Measurements from ENCODE around the gene GOLPH3.

GOLPH3 gene

GRCh38 chr5:32143617-32144377 lies 30.3 kb downstream of the GOLPH3 start:
- Histone ChIP-seq H3K4me3 (ENCODE audit: low read length in 2 of 2) (no peak overlapping the region), H3K27ac (ENCODE audit: low read depth in 2 of 2, low read length in 2 of 2) (no peak overlapping the region), H3K27me3 (ENCODE audit: control insufficient read depth in 2 of 2, insufficient read depth in 2 of 2, low read length in 2 of 2) (no peaks in the 10 kb centered on the region), H3K36me3 (ENCODE audit: control insufficient read depth in 2 of 2, insufficient read depth in 2 of 2, low read length in 2 of 2) (peaks cover 0 to under 1% of the 10 kb centered on the region in 2 donors), H3K9me3 (ENCODE audit: control insufficient read depth in 2 of 2, low read length in 2 of 2) (no peaks in the 10 kb centered on the region), H3K9ac (ENCODE audit: low read depth in 1 of 2, low read length in 2 of 2) (no peak overlapping the region), H3K4me1 (ENCODE audit: control insufficient read depth in 2 of 2, insufficient read depth in 2 of 2, low read length in 2 of 2) (peaks cover 8% of the 10 kb centered on the region in 2 donors)

- H3K4me3 ChIP-seq (ENCODE audit: low read length in 2 of 2) = no peak overlapping the region
- peaks cover 9 to 17% of the 10 kb centered on the region in 2 donors for H3K36me3 ChIP-seq (ENCODE audit: control insufficient read depth in 2 of 2, insufficient read depth in 2 of 2, low read length in 2 of 2)
- H3K9ac ChIP-seq (ENCODE audit: low read depth in 1 of 2, low read length in 2 of 2) = no peak overlapping the region
- no peak overlapping the region for H3K27ac ChIP-seq (ENCODE audit: low read depth in 2 of 2, low read length in 2 of 2)
- no peaks in the 10 kb centered on the region for H3K27me3 ChIP-seq (ENCODE audit: control insufficient read depth in 2 of 2, insufficient read depth in 2 of 2, low read length in 2 of 2)
- no peaks in the 10 kb centered on the region for H3K4me1 ChIP-seq (ENCODE audit: control insufficient read depth in 2 of 2, insufficient read depth in 2 of 2, low read length in 2 of 2)
- no peaks in the 10 kb centered on the region for H3K9me3 ChIP-seq (ENCODE audit: control insufficient read depth in 2 of 2, low read length in 2 of 2)
Measured at GRCh38 chr5:32138839-32139493, 35.2 kb downstream of the GOLPH3 start.

DNA sequence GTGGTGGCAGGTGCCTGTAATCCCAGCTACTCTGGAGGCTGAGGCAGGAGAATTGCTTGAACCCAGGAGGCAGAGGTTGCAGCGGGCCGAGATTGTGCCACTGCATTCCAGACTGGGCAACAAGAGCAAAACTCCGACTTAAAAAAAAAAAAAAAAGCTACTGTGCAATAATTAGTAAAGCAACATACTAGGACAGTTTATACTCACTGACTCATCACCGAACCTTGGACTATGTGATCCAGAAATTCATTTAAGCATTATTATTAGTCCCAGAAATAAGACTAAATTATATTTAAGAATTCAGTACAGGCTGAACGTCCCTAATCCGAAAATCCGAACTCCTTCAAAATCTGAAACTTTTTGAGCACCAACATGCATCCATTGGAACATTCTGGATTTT lies 37.8 kb downstream of the GOLPH3 start:
- Histone ChIP-seq H3K36me3 (ENCODE audit: control insufficient read depth in 2 of 2, insufficient read depth in 2 of 2, low read length in 2 of 2) (peaks cover 9 to 21% of the 10 kb centered on the region in 2 donors), H3K9ac (ENCODE audit: low read depth in 1 of 2, low read length in 2 of 2) (no peak overlapping the region), H3K4me1 (ENCODE audit: control insufficient read depth in 2 of 2, insufficient read depth in 2 of 2, low read length in 2 of 2) (no peaks in the 10 kb centered on the region), H3K27ac (ENCODE audit: low read depth in 2 of 2, low read length in 2 of 2) (no peak overlapping the region), H3K9me3 (ENCODE audit: control insufficient read depth in 2 of 2, low read length in 2 of 2) (no peaks in the 10 kb centered on the region), H3K27me3 (ENCODE audit: control insufficient read depth in 2 of 2, insufficient read depth in 2 of 2, low read length in 2 of 2) (no peaks in the 10 kb centered on the region), H3K4me3 (ENCODE audit: low read length in 2 of 2) (no peak overlapping the region)

- H3K9ac ChIP-seq (ENCODE audit: low read depth in 1 of 2, low read length in 2 of 2) = no peak overlapping the region
- no peaks in the 10 kb centered on the region for H3K4me1 ChIP-seq (ENCODE audit: control insufficient read depth in 2 of 2, insufficient read depth in 2 of 2, low read length in 2 of 2)
- no peaks in the 10 kb centered on the region for H3K27me3 ChIP-seq (ENCODE audit: control insufficient read depth in 2 of 2, insufficient read depth in 2 of 2, low read length in 2 of 2)
- H3K27ac ChIP-seq (ENCODE audit: low read depth in 2 of 2, low read length in 2 of 2) = no peak overlapping the region
- no peak overlapping the region for H3K4me3 ChIP-seq (ENCODE audit: low read length in 2 of 2)
- H3K36me3 ChIP-seq (ENCODE audit: control insufficient read depth in 2 of 2, insufficient read depth in 2 of 2, low read length in 2 of 2) = peaks cover 9 to 21% of the 10 kb centered on the region in 2 donors
- no peaks in the 10 kb centered on the region for H3K9me3 ChIP-seq (ENCODE audit: control insufficient read depth in 2 of 2, low read length in 2 of 2)
Measured at GRCh38 chr5:32135086-32135485, 39.0 kb downstream of the GOLPH3 start.

- H3K9me3 ChIP-seq (ENCODE audit: control insufficient read depth in 2 of 2, low read length in 2 of 2) = no peaks in the 10 kb centered on the region
- no peak overlapping the region for H3K4me3 ChIP-seq (ENCODE audit: low read length in 2 of 2)
- no peaks in the 10 kb centered on the region for H3K4me1 ChIP-seq (ENCODE audit: control insufficient read depth in 2 of 2, insufficient read depth in 2 of 2, low read length in 2 of 2)
- no peak overlapping the region for H3K9ac ChIP-seq (ENCODE audit: low read depth in 1 of 2, low read length in 2 of 2)
- peaks cover 11 to 23% of the 10 kb centered on the region in 2 donors for H3K36me3 ChIP-seq (ENCODE audit: control insufficient read depth in 2 of 2, insufficient read depth in 2 of 2, low read length in 2 of 2)
- no peak overlapping the region for H3K27ac ChIP-seq (ENCODE audit: low read depth in 2 of 2, low read length in 2 of 2)
- H3K27me3 ChIP-seq (ENCODE audit: control insufficient read depth in 2 of 2, insufficient read depth in 2 of 2, low read length in 2 of 2) = no peaks in the 10 kb centered on the region
Measured at GRCh38 chr5:32132757-32133156, 41.4 kb downstream of the GOLPH3 start.

GRCh38 chr5:32131604-32132003 lies 42.5 kb downstream of the GOLPH3 start:
- Histone ChIP-seq H3K27me3 (ENCODE audit: control insufficient read depth in 2 of 2, insufficient read depth in 2 of 2, low read length in 2 of 2) (no peaks in the 10 kb centered on the region), H3K36me3 (ENCODE audit: control insufficient read depth in 2 of 2, insufficient read depth in 2 of 2, low read length in 2 of 2) (peaks cover 13 to 28% of the 10 kb centered on the region in 2 donors), H3K27ac (ENCODE audit: low read depth in 2 of 2, low read length in 2 of 2) (no peak overlapping the region), H3K9me3 (ENCODE audit: control insufficient read depth in 2 of 2, low read length in 2 of 2) (no peaks in the 10 kb centered on the region), H3K9ac (ENCODE audit: low read depth in 1 of 2, low read length in 2 of 2) (no peak overlapping the region), H3K4me1 (ENCODE audit: control insufficient read depth in 2 of 2, insufficient read depth in 2 of 2, low read length in 2 of 2) (no peaks in the 10 kb centered on the region), H3K4me3 (ENCODE audit: low read length in 2 of 2) (no peak overlapping the region)

DNA sequence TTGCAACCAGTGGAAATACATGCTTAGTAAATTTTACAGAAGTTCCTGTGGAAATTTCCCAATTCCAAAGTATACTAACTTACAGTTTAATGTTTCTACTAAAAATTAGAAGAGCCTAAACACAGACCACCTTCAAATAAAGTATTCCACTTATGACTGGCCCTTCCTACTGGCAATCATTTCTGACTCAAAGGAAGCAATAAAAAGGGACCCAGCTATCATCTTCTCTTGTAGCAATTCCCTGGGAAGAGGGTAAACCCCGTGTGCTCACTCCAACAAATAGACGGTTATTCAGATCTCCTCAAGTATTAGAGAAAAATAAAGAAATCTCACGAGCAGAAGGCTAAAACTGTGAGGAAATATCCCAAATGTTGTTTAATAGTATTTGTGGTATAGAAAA lies 43.3 kb downstream of the GOLPH3 start:
- no peak overlapping the region for H3K27ac ChIP-seq (ENCODE audit: low read depth in 2 of 2, low read length in 2 of 2)
- no peak overlapping the region for H3K9ac ChIP-seq (ENCODE audit: low read depth in 1 of 2, low read length in 2 of 2)
- H3K4me1 ChIP-seq (ENCODE audit: control insufficient read depth in 2 of 2, insufficient read depth in 2 of 2, low read length in 2 of 2) = no peaks in the 10 kb centered on the region
- H3K9me3 ChIP-seq (ENCODE audit: control insufficient read depth in 2 of 2, low read length in 2 of 2) = no peaks in the 10 kb centered on the region
- no peaks in the 10 kb centered on the region for H3K27me3 ChIP-seq (ENCODE audit: control insufficient read depth in 2 of 2, insufficient read depth in 2 of 2, low read length in 2 of 2)
- H3K4me3 ChIP-seq (ENCODE audit: low read length in 2 of 2) = no peak overlapping the region
- peaks cover 18 to 34% of the 10 kb centered on the region in 2 donors for H3K36me3 ChIP-seq (ENCODE audit: control insufficient read depth in 2 of 2, insufficient read depth in 2 of 2, low read length in 2 of 2)

DNA sequence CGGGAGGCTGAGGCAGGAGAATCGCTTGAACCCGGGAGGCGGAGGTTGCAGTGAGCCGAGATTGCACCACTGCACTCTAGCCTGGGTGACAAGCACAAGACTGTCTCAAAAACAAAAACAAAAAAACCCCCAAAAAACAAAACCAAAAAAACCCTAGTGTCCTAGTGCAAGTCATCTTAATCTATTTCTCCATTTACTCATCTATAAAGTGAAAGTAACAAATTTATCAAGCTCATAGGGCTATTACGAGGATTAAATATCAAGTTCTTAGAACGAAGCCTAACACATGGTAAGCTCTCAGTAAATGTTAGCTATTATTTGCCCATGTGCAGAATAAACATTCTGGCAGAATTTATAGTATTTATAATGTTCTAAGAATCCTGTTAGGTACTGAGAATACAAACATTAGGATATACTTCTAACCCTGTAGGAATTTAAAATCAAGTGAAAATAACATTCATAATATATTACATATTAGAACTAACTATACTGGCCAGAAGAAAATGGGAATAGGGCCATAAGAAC lies 45.0 kb downstream of the GOLPH3 start:
- no peak overlapping the region for H3K9ac ChIP-seq (ENCODE audit: low read depth in 1 of 2, low read length in 2 of 2)
- no peaks in the 10 kb centered on the region for H3K9me3 ChIP-seq (ENCODE audit: control insufficient read depth in 2 of 2, low read length in 2 of 2)
- no peak overlapping the region for H3K4me3 ChIP-seq (ENCODE audit: low read length in 2 of 2)
- H3K27ac ChIP-seq (ENCODE audit: low read depth in 2 of 2, low read length in 2 of 2) = no peak overlapping the region
- no peaks in the 10 kb centered on the region for H3K4me1 ChIP-seq (ENCODE audit: control insufficient read depth in 2 of 2, insufficient read depth in 2 of 2, low read length in 2 of 2)
- no peaks in the 10 kb centered on the region for H3K27me3 ChIP-seq (ENCODE audit: control insufficient read depth in 2 of 2, insufficient read depth in 2 of 2, low read length in 2 of 2)
- H3K36me3 ChIP-seq (ENCODE audit: control insufficient read depth in 2 of 2, insufficient read depth in 2 of 2, low read length in 2 of 2) = peaks cover 17 to 25% of the 10 kb centered on the region in 2 donors

- Histone ChIP-seq H3K9ac (ENCODE audit: low read depth in 1 of 2, low read length in 2 of 2) (no peak overlapping the region), H3K4me1 (ENCODE audit: control insufficient read depth in 2 of 2, insufficient read depth in 2 of 2, low read length in 2 of 2) (peaks cover 0 to 2% of the 10 kb centered on the region in 2 donors), H3K4me3 (ENCODE audit: low read length in 2 of 2) (no peak overlapping the region), H3K27ac (ENCODE audit: low read depth in 2 of 2, low read length in 2 of 2) (no peak overlapping the region), H3K27me3 (ENCODE audit: control insufficient read depth in 2 of 2, insufficient read depth in 2 of 2, low read length in 2 of 2) (no peaks in the 10 kb centered on the region), H3K36me3 (ENCODE audit: control insufficient read depth in 2 of 2, insufficient read depth in 2 of 2, low read length in 2 of 2) (peaks cover 20 to 25% of the 10 kb centered on the region in 2 donors), H3K9me3 (ENCODE audit: control insufficient read depth in 2 of 2, low read length in 2 of 2) (no peaks in the 10 kb centered on the region)
Measured at GRCh38 chr5:32127711-32128110, 46.4 kb downstream of the GOLPH3 start.

DNA sequence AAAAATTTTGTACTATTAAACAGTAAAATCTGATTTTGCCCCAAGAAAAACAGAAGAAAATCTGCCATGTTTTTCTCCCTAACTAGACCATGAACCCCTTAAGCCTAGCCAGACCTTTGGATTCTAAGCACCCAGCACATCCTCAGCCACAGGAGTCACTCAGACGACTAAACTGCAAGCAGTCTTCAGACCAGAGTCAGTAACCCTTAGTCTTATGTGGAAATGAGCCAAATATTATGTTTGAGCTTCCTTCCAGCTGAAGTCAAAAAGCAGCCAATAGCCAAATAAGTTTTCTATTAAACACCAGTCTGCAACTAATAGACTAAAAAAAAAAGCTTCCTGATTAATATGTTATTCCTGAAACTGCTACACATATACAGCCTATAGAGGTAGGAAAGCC lies 47.4 kb downstream of the GOLPH3 start:
- no peaks in the 10 kb centered on the region for H3K9me3 ChIP-seq (ENCODE audit: control insufficient read depth in 2 of 2, low read length in 2 of 2)
- H3K36me3 ChIP-seq (ENCODE audit: control insufficient read depth in 2 of 2, insufficient read depth in 2 of 2, low read length in 2 of 2) = peaks cover 27 to 29% of the 10 kb centered on the region in 2 donors
- H3K27me3 ChIP-seq (ENCODE audit: control insufficient read depth in 2 of 2, insufficient read depth in 2 of 2, low read length in 2 of 2) = no peaks in the 10 kb centered on the region
- no peak overlapping the region for H3K4me3 ChIP-seq (ENCODE audit: low read length in 2 of 2)
- no peak overlapping the region for H3K27ac ChIP-seq (ENCODE audit: low read depth in 2 of 2, low read length in 2 of 2)
- H3K9ac ChIP-seq (ENCODE audit: low read depth in 1 of 2, low read length in 2 of 2) = no peak overlapping the region
- peaks cover 0 to 2% of the 10 kb centered on the region in 2 donors for H3K4me1 ChIP-seq (ENCODE audit: control insufficient read depth in 2 of 2, insufficient read depth in 2 of 2, low read length in 2 of 2)
